Gastroesophageal sphincter (tissue), 4 donors: ENCODE results near the gene EXOC4. TPM values are rescaled to one million over a fixed set of nuclear protein-coding genes. Genes with fewer than 3 reads are reported as not detected.

Source experiments
- ATAC-seq: fragments of 150-250 bp; one replicate; pipeline ENCODE4 v1.9.1; 2016; ENCODE audit warnings: mild to moderate bottlenecking, moderate library complexity
- H3K27ac ChIP-seq, 4 donors: fragments of 200-600 bp; sonication (generic) in 3 of 4; 1 replicate in 3 of 4; 2 replicates in 1 of 4; pipeline ENCODE4 v1.5.1; 2016 to 2019
- H3K27me3 ChIP-seq: fragments of 200-600 bp; sonication (generic); one replicate; pipeline ENCODE4 v1.5.1; 2019
- H3K36me3 ChIP-seq, 2 donors: fragments of 200-600 bp; sonication (generic); one replicate each; pipeline ENCODE4 v1.5.1; 2019; ENCODE audit warnings: control low read depth in 1 of 2
- H3K4me1 ChIP-seq, 3 donors: fragments of 200-600 bp; sonication (generic); 1 replicate in 2 of 3; 2 replicates in 1 of 3; pipeline ENCODE4 v1.5.1; 2016 to 2019; ENCODE audit warnings: control low read depth in 2 of 3
- H3K4me3 ChIP-seq, 2 donors: fragments of 200-600 bp; sonication (generic); one replicate each; pipeline ENCODE4 v1.5.1; 2019; ENCODE audit warnings: mild to moderate bottlenecking in 1 of 2, moderate library complexity in 1 of 2
- H3K9me3 ChIP-seq, 3 donors: fragments of 200-600 bp; sonication (generic); one replicate each; pipeline ENCODE4 v1.5.1; 2017 to 2019; ENCODE audit warnings: control low read depth in 2 of 3
- CTCF ChIP-seq, 4 experiments: fragments of 200-600 bp in 2 of 4; fragments of 450-650 bp in 2 of 4; sonication (generic) in 1 of 4; IDR thresholded peaks; one replicate each; pipeline ENCODE4 v1.5.1; 2017 to 2019; ENCODE audit warnings: antibody characterized with exemption in 4 of 4, mild to moderate bottlenecking in 2 of 4, moderate library complexity in 2 of 4
- EP300 ChIP-seq: sonication (generic); formaldehyde crosslinking; IDR thresholded peaks from one replicate; pipeline ENCODE4 v1.6.1; 2017; ENCODE audit warnings: antibody characterized with exemption, mild to moderate bottlenecking
- POLR2A ChIP-seq, 2 donors: fragments of 450-650 bp; IDR thresholded peaks; one replicate each; pipeline ENCODE4 v1.6.1; 2017; ENCODE audit warnings: antibody characterized with exemption in 2 of 2, mild to moderate bottlenecking in 2 of 2, moderate library complexity in 1 of 2
- POLR2AphosphoS5 ChIP-seq: sonication (generic); formaldehyde crosslinking; IDR thresholded peaks from one replicate; pipeline ENCODE4 v1.6.1; 2017; ENCODE audit warnings: antibody characterized with exemption
- WGBS, 2 donors: methylation state at CpG; one replicate each; pipeline ENCODE4 v1.1.5; 2018; ENCODE audit warnings: low coverage in 1 of 2; 5-methylcytosine and 5-hydroxymethylcytosine counted together
- total RNA-seq, 4 donors: library from RNA; depleted of rRNA; stranded (reverse); fragments of >200 nt; gene quantifications; one replicate each; pipeline ENCODE4 v1.1.0, GENCODE V29; 2016

The EXOC4 gene
- total RNA-seq, 4 donors from 2014 or later: 46.3 to 85.8 (median 51.9) TPM

GRCh38 chr7:133739817-133740216 is 486.9 kb downstream of the EXOC4 start:
- no peak for ATAC-seq
- Histone ChIP-seq H3K4me3 (no peak overlapping the region), H3K9me3 (no peaks in the 10 kb centered on the region), H3K36me3 (no peaks in the 10 kb centered on the region), H3K27ac (no peak overlapping the region), H3K27me3 (no peaks in the 10 kb centered on the region), H3K4me1 (no peaks in the 10 kb centered on the region)
- 96 to 100% methylated on average over 1 of the region's 1 CpG for WGBS, 2 donors
- no peak for TF ChIP-seq EP300
- TF ChIP-seq CTCF (IDR thresholded peaks at IDR 0.05): no peak
- TF ChIP-seq POLR2A (IDR thresholded peaks at IDR 0.05): no peak
- no peak for TF ChIP-seq POLR2AphosphoS5

- ATAC-seq: no peak
- Histone ChIP-seq H3K9me3 (no peaks in the 10 kb centered on the region), H3K4me1 (no peaks in the 10 kb centered on the region), H3K27ac (no peak overlapping the region), H3K36me3 (no peaks in the 10 kb centered on the region), H3K27me3 (no peaks in the 10 kb centered on the region), H3K4me3 (no peak overlapping the region)
- no peak for TF ChIP-seq EP300
- no peak for TF ChIP-seq POLR2AphosphoS5
- WGBS, 2 donors: 85 to 100% methylated on average over 3 of the region's 3 CpGs
Measured at GRCh38 chr7:133741078-133741477, 488.2 kb downstream of the EXOC4 start.

GRCh38 chr7:133741703-133742102 is 488.8 kb downstream of the EXOC4 start:
- WGBS, 2 donors: 69 to 94% methylated on average over 3 of the region's 3 CpGs
- Histone ChIP-seq H3K27me3 (no peaks in the 10 kb centered on the region), H3K9me3 (no peaks in the 10 kb centered on the region), H3K27ac (no peak overlapping the region), H3K4me1 (no peaks in the 10 kb centered on the region), H3K36me3 (no peaks in the 10 kb centered on the region), H3K4me3 (no peak overlapping the region)
- ATAC-seq: no peak
- no peak for TF ChIP-seq CTCF (IDR thresholded peaks at IDR 0.05)
- no peak for TF ChIP-seq POLR2AphosphoS5
- TF ChIP-seq POLR2A (IDR thresholded peaks at IDR 0.05): no peak
- TF ChIP-seq EP300: no peak

GRCh38 chr7:133742709-133743538 is 490.0 kb downstream of the EXOC4 start:
- peak in 1 of 4 experiments; percentile 13 for TF ChIP-seq CTCF (IDR thresholded peaks at IDR 0.05)
- no peak for TF ChIP-seq EP300
- Histone ChIP-seq H3K27ac (no peak overlapping the region), H3K27me3 (no peaks in the 10 kb centered on the region), H3K36me3 (no peaks in the 10 kb centered on the region), H3K9me3 (no peaks in the 10 kb centered on the region), H3K4me1 (no peaks in the 10 kb centered on the region), H3K4me3 (no peak overlapping the region)
- ATAC-seq: no peak
- 74 to 86% methylated on average over 6 of the region's 6 CpGs for WGBS, 2 donors

- Histone ChIP-seq H3K4me1 (no peaks in the 10 kb centered on the region), H3K36me3 (no peaks in the 10 kb centered on the region), H3K27ac (no peak overlapping the region), H3K27me3 (no peaks in the 10 kb centered on the region), H3K9me3 (no peaks in the 10 kb centered on the region), H3K4me3 (no peak overlapping the region)
- no peak for ATAC-seq
- no peak for TF ChIP-seq EP300
- no peak for TF ChIP-seq POLR2A (IDR thresholded peaks at IDR 0.05)
- TF ChIP-seq POLR2AphosphoS5: no peak
- no peak for TF ChIP-seq CTCF (IDR thresholded peaks at IDR 0.05)
- 84 to 100% methylated on average over 2 to 3 of the region's 3 CpGs for WGBS, 2 donors
Measured at GRCh38 chr7:133744451-133744850, 491.6 kb downstream of the EXOC4 start.
